NCI-H226 (cell line): ENCODE results near the gene NT5M.

Source experiments
- DNase-seq: peaks from one replicate; pipeline ENCODE4 v3.0.0-alpha.2; 2015

The NT5M gene

DNA sequence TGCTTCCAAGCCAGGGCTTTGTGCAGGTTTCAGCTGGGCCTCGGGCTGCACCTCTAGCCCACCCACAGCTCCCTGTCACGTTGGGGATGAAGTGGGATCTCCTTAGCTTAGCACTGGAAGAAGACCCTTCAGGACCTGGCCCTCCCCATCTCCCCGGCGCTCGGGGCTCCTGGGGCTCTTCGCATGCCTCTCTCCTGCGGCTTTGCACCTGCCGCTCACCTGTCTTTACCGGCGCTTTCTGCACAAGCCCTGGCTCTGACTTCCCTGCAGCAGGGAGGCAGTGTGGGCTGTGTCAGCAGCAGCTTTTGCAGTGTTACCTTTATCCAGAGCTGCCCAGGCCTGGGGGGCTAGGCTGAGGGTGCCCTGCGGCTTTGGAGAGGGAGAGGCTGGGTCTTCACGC is 52.3 kb downstream of the NT5M start:
- no peak for DNase-seq

- DNase-seq: peak; percentile 52
Measured at GRCh38 chr17:17356149-17356930, 53.2 kb downstream of the NT5M start.

GRCh38 chr17:17356931-17357270 is 53.7 kb downstream of the NT5M start:
- no peak for DNase-seq

GRCh38 chr17:17358060-17358751 is 55.0 kb downstream of the NT5M start:
- no peak for DNase-seq

GRCh38 chr17:17358866-17359265 is 55.7 kb downstream of the NT5M start:
- peak; percentile 63 for DNase-seq

- no peak for DNase-seq
Measured at GRCh38 chr17:17359271-17359670, 56.1 kb downstream of the NT5M start.

GRCh38 chr17:17360087-17360730 is 57.0 kb downstream of the NT5M start:
- DNase-seq: no peak

- DNase-seq: no peak
Measured at GRCh38 chr17:17361543-17361866, 58.3 kb downstream of the NT5M start.

DNA sequence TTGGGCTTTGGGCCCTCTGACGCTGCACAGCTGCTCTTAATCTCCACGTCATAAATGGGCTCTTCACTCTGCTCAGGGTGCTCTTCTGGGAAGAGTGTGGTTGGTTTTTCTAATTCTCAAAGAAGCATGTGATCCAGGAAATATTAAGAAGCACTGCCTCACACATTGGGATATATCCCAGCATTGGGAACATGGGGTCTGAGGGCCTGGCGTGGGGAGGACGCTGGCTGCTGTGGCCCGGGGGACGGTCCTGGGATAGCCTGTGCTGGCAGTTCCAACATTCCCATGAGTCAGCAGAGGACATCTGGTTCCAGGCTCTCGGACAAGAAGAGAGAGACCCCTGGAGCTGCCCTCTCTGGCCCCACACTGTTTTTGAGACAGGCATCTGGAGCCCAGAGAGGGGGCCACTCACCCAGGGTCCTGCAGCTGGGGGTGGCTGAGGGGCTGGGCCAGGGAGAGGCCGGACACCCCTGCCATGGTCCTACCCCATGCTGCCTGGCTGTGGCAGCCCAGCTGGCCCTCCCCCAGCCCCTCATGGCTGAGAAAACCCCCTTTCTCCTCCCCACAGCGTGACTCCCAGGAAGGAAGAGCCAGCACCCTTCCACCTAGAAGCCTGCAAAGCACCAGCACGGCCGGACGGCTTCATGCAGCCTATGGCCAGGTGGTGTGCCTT is 58.8 kb downstream of the NT5M start:
- DNase-seq: no peak

DNA sequence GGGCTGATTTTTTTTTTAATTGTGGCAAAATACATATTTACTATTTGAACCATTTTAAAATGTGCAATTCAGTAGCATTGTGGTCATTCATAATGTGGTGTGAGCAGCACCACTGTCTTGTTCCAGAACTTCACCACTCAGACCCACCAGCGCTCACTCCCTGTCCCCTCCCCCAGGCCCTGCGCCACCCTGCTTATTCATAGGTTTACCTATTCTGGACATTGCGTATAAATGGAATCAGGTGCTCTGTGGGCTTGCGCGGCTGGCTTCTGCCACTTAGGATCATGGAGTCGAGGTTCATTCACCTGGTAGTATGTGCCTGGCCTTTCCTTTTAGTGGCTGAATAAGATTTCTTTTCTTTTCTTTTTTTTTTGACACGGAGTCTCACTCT is 59.4 kb downstream of the NT5M start:
- no peak for DNase-seq

- DNase-seq: no peak
Measured at GRCh38 chr17:17363638-17364337, 60.6 kb downstream of the NT5M start.

GRCh38 chr17:17364338-17364667 is 61.1 kb downstream of the NT5M start:
- DNase-seq: no peak

GRCh38 chr17:17365476-17366110 is 62.4 kb downstream of the NT5M start:
- no peak for DNase-seq

DNA sequence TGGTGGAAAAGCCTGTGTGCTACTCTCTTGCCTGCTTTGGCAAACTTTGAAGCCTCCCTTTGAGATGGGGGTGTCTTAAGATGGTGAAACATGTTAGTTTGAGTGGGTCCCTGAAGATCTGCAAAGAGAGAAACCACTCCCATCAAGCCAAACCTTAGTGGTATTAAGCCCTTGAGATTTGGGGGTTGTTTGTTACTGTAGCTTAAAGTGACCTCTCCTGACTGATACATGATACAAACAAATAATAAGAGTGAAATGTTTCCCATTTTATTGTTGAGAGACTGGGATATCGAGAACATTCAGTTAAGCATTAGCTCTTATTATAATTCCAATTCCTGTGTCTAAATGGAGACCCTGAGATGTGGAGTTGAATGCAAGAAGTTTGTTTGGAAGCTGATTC is 63.1 kb downstream of the NT5M start:
- no peak for DNase-seq

DNA sequence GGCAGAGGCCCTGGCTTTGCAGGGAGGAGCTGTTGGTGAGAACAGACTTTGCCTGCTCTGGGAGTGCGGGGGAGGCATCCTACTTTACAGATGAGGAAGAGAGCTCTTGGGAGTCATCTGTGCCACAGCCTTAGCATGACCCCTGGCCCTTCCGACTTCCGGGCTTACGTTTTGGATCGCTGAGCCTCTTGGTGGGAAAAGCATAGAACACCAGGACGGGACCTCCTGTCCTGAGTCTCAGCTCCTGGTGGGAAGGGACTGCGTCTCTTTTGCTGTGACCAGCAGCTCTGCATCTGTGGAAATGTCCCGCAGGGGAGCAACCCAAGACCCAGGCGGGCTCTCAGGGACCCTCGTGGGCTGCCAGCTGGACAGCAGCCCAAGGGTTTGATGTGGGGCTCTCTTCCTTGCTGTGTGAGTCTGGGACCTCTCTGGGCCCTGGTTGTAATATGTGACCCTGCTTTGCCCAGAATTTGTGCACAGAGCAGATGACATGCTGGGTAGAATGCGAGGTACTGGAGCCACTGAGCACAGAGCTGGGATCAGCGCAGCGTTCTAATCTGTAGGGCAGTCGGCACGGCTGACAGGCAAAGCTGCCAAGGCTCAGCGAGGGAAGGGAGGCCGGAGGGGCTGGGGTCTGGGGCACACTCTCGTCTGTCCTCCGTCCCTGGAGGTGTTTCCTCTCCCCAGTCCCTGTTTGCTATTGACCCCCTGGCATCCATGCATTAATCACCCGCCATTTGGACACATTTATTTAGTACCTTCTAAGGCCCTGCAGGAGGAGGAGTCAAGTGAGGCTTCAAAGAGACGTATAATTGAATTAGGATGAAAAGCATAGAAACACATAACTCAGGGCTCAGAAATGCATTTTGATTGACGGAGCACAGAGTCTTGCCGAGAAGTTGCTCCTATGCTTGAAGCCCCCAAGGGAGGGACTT is 64.0 kb downstream of the NT5M start:
- DNase-seq: no peak

DNA sequence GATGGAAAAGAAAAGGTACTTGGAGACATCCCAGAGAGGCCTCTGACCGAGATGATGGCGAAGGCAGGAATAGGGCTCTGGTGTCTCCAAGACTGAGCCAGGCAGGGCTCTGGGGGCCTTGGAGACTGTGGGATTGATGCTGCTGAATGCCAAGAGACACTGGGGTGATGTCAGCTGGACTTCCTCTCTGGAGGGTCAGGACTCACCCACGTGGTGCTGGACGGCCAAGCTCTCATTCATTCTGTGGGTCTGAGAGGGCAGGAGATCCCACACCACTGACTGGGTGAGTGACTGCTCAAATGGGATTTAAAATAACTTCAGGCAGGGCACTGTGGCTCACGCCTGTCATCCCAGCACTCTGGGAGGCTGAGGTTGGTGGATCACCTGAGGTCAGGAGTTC is 64.8 kb downstream of the NT5M start:
- DNase-seq: no peak

DNA sequence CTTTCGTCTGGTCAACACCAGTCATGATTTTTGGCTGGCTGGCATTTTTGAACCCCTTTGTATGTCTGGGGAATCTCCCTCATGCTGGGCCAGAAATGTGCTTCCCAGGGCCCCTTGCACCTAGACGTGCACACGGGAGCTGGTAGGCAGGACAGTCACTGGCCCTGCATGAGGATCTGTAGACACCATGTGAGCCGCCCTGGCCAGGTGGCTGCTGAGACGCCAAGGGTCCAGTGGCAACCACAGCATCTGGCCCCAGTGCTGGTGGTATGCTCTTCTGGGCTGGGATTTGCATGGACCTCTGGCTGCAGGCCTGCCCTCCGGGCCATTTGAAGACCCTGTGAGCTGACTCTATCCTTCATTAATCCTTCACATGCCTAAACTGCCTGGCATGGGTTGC is 67.5 kb downstream of the NT5M start:
- no peak for DNase-seq

DNA sequence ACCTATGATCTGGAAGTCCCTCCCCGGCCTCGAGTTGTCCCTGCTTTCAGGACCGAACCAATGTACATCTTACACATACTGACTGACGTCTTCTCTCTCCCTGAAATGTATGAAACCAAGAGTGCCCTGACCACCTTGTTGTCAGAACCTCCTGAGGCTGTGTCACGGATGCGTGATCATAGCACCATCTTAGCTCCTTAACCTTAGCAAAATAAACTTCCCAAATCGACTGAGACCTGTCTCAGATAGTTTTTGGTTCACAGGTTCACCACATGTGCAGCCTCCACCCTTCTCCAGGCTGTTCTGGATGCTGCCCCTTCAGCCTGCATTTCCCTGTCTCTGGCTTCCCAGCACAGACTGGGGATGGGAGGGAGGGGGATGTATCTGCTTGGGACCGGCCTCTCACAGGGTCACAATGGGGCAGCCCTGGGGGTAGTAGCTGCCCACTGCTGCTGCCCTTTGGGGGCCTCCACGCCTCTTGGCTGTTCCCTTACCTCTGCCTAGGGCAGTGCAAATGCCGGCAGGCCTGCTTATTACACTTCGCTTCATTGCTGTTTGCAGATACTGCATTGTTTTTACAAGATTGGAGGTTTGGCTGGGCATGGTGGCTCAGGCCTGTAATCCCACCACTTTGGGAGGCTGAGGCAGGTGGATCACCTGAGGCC is 69.8 kb downstream of the NT5M start:
- no peak for DNase-seq

DNA sequence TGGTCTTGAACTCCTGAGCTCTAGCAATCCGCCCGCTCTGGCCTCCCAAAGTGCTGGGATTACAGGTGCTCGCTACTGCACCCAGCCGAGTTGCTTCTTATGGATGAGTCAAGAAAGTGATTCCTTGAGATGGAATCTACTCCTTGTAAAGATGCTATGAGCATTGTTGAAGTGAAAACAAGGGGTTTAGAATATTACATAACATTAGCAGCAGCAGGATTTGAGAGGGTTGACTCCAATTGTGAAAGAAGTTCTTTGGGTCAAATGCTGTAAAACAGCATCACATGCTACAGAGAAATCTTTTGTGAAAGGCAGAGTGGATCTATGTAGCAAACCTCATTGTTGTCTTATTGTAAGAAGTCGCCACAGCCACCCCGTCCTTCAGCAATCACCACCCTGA is 72.7 kb downstream of the NT5M start:
- DNase-seq: no peak

DNA sequence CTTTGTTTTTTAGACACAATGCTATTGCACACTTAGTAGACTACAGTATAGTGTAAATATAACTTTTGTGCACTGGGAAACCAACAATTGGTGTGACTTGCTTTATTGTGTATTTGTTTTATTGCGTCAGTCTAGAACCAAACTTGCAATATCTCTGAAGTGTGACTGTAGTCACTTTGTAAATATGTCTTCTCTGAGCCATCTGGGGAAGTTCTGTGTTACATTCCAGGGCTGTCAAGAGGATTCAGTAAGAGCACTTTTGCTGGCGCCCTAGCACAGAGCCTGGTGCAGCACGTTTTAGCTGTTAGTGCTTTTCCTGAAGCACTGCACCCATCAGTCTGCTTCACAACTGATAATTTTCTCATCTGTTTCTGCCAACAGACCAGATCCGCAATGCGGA is 73.2 kb downstream of the NT5M start:
- no peak for DNase-seq
